ENCODE data around the gene SENP1. TPM values are rescaled to one million over a fixed set of nuclear protein-coding genes. Genes with fewer than 3 reads are reported as not detected.

Gene SENP1
- total and polyA plus RNA-seq, 2 of the 13 experiments (the other 11 are each of a cell fraction or from before 2014, with no cell fraction given): 14.0 to 20.2 TPM

DNA sequence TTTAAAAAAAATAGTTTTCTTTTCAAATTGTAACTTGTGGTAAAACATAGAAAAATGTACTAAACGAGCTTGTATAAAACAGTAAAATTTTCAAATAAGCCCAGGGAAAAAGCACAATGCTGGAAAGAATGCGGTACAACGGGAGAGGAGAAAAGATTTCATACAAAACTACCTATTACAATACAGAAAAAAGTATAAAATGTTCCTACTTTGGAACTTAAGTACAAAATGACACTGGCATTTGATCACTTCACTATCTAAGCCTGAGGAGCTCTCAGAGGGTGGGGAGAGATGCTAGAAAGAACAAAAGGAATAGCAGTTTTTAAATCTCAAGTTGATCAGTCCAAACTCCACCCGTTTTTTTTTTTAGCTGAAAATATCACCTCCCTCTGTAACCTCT lies 62.1 kb downstream of the SENP1 start (continued):
- TF ChIP-seq, protein P1, sequence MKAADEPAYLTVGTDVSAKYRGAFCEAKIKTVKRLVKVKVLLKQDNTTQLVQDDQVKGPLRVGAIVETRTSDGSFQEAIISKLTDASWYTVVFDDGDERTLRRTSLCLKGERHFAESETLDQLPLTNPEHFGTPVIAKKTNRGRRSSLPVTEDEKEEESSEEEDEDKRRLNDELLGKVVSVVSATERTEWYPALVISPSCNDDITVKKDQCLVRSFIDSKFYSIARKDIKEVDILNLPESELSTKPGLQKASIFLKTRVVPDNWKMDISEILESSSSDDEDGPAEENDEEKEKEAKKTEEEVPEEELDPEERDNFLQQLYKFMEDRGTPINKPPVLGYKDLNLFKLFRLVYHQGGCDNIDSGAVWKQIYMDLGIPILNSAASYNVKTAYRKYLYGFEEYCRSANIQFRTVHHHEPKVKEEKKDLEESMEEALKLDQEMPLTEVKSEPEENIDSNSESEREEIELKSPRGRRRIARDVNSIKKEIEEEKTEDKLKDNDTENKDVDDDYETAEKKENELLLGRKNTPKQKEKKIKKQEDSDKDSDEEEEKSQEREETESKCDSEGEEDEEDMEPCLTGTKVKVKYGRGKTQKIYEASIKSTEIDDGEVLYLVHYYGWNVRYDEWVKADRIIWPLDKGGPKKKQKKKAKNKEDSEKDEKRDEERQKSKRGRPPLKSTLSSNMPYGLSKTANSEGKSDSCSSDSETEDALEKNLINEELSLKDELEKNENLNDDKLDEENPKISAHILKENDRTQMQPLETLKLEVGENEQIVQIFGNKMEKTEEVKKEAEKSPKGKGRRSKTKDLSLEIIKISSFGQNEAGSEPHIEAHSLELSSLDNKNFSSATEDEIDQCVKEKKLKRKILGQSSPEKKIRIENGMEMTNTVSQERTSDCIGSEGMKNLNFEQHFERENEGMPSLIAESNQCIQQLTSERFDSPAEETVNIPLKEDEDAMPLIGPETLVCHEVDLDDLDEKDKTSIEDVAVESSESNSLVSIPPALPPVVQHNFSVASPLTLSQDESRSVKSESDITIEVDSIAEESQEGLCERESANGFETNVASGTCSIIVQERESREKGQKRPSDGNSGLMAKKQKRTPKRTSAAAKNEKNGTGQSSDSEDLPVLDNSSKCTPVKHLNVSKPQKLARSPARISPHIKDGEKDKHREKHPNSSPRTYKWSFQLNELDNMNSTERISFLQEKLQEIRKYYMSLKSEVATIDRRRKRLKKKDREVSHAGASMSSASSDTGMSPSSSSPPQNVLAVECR (CRISPR knock-in tag; IDR thresholded peaks at IDR 0.05; ENCODE audit: borderline replicate concordance): no peak
- no peak for TF ChIP-seq ZNF562 (CRISPR knock-in tag; IDR thresholded peaks at IDR 0.05; ENCODE audit: borderline replicate concordance)
- TF ChIP-seq JUN (CRISPR knock-in tag; IDR thresholded peaks at IDR 0.05): no peak
- no peak for TF ChIP-seq GZF1 (CRISPR knock-in tag; IDR thresholded peaks at IDR 0.05)
- TF ChIP-seq TMF1 (CRISPR knock-in tag; IDR thresholded peaks at IDR 0.05; ENCODE audit: low read depth): no peak
- TF ChIP-seq CBX1 (IDR thresholded peaks at IDR 0.05; ENCODE audit: low read depth): no peak
- TF ChIP-seq YY1 (IDR thresholded peaks at IDR 0.05; ENCODE audit: insufficient read depth, insufficient replicate concordance, low read depth, low read length): no peak
- no peak for TF ChIP-seq CBFB (CRISPR knock-in tag; IDR thresholded peaks at IDR 0.05)

DNA sequence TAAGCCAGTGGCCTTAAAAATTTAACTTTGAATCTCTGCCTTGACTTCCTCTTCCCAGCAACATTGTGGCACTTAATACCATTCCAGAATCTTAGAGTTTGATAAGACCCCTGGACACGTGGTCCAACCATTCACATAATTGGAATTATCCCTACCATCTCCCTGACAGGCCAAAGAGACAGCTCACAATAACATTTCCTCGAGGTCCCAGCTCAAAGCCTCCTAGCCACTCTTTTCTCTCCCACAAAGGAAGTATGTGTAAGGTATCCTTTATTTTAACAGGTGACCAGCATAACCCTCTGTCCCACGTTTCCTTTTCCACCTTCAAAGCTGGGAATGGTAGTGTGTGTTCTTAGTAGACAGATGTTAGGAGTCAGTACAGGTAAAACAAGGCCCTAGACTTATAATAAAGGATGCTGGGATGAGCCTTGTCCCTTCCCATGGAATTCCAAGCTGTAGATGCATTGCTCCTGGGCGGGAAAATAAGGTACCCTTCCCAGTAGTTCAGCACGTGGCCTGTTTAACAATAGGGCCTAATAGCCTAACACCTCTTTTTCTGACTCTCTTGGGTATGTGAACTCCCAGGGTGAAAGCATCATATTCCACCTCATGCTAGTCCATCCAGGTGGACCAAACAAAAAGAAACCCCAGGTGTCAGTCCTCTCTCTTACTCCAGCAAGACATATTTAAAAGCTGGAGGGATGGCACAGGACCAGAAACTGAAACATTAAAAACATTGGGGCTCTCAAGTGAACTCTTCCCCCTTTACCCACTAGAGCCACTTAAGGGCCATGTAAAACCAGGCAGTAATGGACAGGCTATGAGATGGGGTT lies 64.1 kb downstream of the SENP1 start:
- H3K27me3 ChIP-seq (ENCODE audit: control insufficient read depth in 1 of 2, insufficient read depth in 2 of 2, low read length in 2 of 2): no peaks in the 10 kb centered on the region
- in situ Hi-C loops (cut with HindIII; ENCODE audit: extremely low pct_ligation_motif_present, low pct_unique_long_range_greater_than_20kb): no loop called here
- ChIA-PET CTCF (ENCODE audit: low intra/inter-chr PET ratio, low total read pairs) (no interaction called here), POLR2A (no interaction called here)
- H3K4me1 ChIP-seq (ENCODE audit: insufficient read depth, low read length): peaks cover 15% of the 10 kb centered on the region
- H3K9me3 ChIP-seq (ENCODE audit: low read length): no peaks in the 10 kb centered on the region
- BruUV-seq (replicated peaks): no TSS peak
- intact Hi-C loops (cut with micrococcal nuclease; ENCODE audit: unreplicated experiment): no loop called here
- no peak overlapping the region for H2AFZ ChIP-seq (ENCODE audit: low read length)
- no peak overlapping the region for H3K4me3 ChIP-seq (replicated peaks in 1 of 3; ENCODE audit: insufficient read depth in 1 of 3, low read depth in 2 of 3, low read length in 3 of 3)
- peaks cover 4 to 23% of the 10 kb centered on the region in 2 experiments; a peak in 4 of 5 replicates for H3K36me3 ChIP-seq (replicated peaks in 1 of 2; ENCODE audit: control insufficient read depth in 1 of 2, insufficient read depth in 2 of 2, low read length in 2 of 2)
- no peak for FAIRE-seq
- H4K20me1 ChIP-seq (ENCODE audit: insufficient read depth, low read length): no peaks in the 10 kb centered on the region
- TF ChIP-seq ARNT (IDR thresholded peaks at IDR 0.05): no peak
- TF ChIP-seq ZNF766 (CRISPR knock-in tag; IDR thresholded peaks at IDR 0.05; ENCODE audit: borderline replicate concordance): no peak
- no peak for TF ChIP-seq ETV5 (CRISPR knock-in tag; IDR thresholded peaks at IDR 0.05; ENCODE audit: borderline replicate concordance)
- no peak for TF ChIP-seq ZNF556 (CRISPR knock-in tag; IDR thresholded peaks at IDR 0.05; ENCODE audit: borderline replicate concordance)
- TF ChIP-seq RBM22 (optimal IDR thresholded peaks at IDR 0.05; ENCODE audit: low read length): no peak
- TF ChIP-seq, protein P2, sequence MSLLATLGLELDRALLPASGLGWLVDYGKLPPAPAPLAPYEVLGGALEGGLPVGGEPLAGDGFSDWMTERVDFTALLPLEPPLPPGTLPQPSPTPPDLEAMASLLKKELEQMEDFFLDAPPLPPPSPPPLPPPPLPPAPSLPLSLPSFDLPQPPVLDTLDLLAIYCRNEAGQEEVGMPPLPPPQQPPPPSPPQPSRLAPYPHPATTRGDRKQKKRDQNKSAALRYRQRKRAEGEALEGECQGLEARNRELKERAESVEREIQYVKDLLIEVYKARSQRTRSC (CRISPR knock-in tag; IDR thresholded peaks at IDR 0.05; ENCODE audit: low read depth): no peak
- H3K4me2 ChIP-seq (ENCODE audit: low read depth, low read length): no peak overlapping the region
- ATAC-seq: no peak
- DNase-seq (ENCODE audit: low spot score): no peak
- H3K27ac ChIP-seq (ENCODE audit: extremely low read length, insufficient read depth, low read length): no peak overlapping the region
- WGBS (ENCODE audit: low lambda C conversion rate): 83% methylated on average over 5 of the region's 5 CpGs
- no peaks in the 10 kb centered on the region for H3K79me2 ChIP-seq (ENCODE audit: insufficient read depth, low read length)
- H3K9ac ChIP-seq (ENCODE audit: insufficient read depth, low read depth, low read length): no peak overlapping the region

Measured in HepG2 (cell line).